Fibroblast of lung (primary cell): ENCODE results near the gene SCGB2A2. TPM values are rescaled to one million over a fixed set of nuclear protein-coding genes. Genes with fewer than 3 reads are reported as not detected.

Experiments used
- DNase-seq, 2 donors: peaks; one replicate each; pipeline versions ENCODE4 v3.0.0 to v3.0.0-alpha.2; 2010; ENCODE audit warnings: low read depth in 2 of 2
- H2AFZ ChIP-seq: 2 replicates; pipeline ENCODE4 v1.5.1; 2012; ENCODE audit warnings: low read length, control low read depth, inconsistent platforms
- H3K27ac ChIP-seq: 2 replicates; pipeline ENCODE4 v1.5.1; 2011; ENCODE audit warnings: low read length, control low read depth; ENCODE audit not compliant: insufficient read depth
- H3K27me3 ChIP-seq: 2 replicates; pipeline ENCODE4 v1.5.1; 2011; ENCODE audit warnings: mild to moderate bottlenecking, low read length; ENCODE audit not compliant: control insufficient read depth, insufficient read depth
- H3K36me3 ChIP-seq: 2 replicates; pipeline ENCODE4 v1.5.1; 2011; ENCODE audit warnings: low read length; ENCODE audit not compliant: control insufficient read depth, insufficient read depth
- H3K4me1 ChIP-seq: 2 replicates; pipeline ENCODE4 v1.5.1; 2011; ENCODE audit warnings: low read length; ENCODE audit not compliant: control insufficient read depth, insufficient read depth; ENCODE audit errors: extremely low read depth
- H3K4me2 ChIP-seq: 2 replicates; pipeline ENCODE4 v1.5.1; 2011; ENCODE audit warnings: low read length, control low read depth; ENCODE audit not compliant: insufficient read depth; ENCODE audit errors: extremely low read depth
- H3K4me3 ChIP-seq, 4 experiments: fragments of 200-600 bp in 1 of 4; sonication (generic) in 1 of 4; replicated peaks in 1 of 4; 2 replicates each; pipeline ENCODE4 v1.5.1; 2011 to 2016; ENCODE audit warnings: low read length in 4 of 4, low read depth in 3 of 4, mild to moderate bottlenecking in 3 of 4, control low read depth in 2 of 4, inconsistent platforms in 1 of 4, mixed read lengths in 1 of 4; ENCODE audit not compliant: insufficient read depth in 1 of 4; ENCODE audit errors: control extremely low read depth in 1 of 4
- H3K79me2 ChIP-seq: 2 replicates; pipeline ENCODE4 v1.5.1; 2012; ENCODE audit warnings: mild to moderate bottlenecking, low read length, inconsistent platforms; ENCODE audit not compliant: control insufficient read depth, insufficient read depth
- H3K9ac ChIP-seq: 2 replicates; pipeline ENCODE4 v1.5.1; 2011; ENCODE audit warnings: mild to moderate bottlenecking, low read length, control low read depth; ENCODE audit not compliant: insufficient read depth
- H3K9me3 ChIP-seq: 2 replicates; pipeline ENCODE4 v1.5.1; 2012; ENCODE audit warnings: low read depth, low read length; ENCODE audit not compliant: control insufficient read depth, insufficient read depth
- H4K20me1 ChIP-seq: 2 replicates; pipeline ENCODE4 v1.5.1; 2011; ENCODE audit warnings: low read length; ENCODE audit not compliant: control insufficient read depth, insufficient read depth; ENCODE audit errors: extremely low read depth
- EZH2 ChIP-seq: IDR thresholded peaks from 2 replicates; pipeline ENCODE4 v1.5.1; 2012; ENCODE audit warnings: low read length, control low read depth, mild to moderate bottlenecking; ENCODE audit errors: missing control alignments
- polyA plus RNA-seq, 2 donors: library from polyadenylated mRNA; depleted of rRNA in 1 of 2; stranded (reverse) in 1 of 2; unstranded in 1 of 2; fragments of >200 nt; gene quantifications; 2 replicates each; pipeline ENCODE4 v1.2.1, GENCODE V29; 2011 to 2012; ENCODE audit warnings: missing spikeins in 1 of 2
- total RNA-seq: library from RNA; depleted of rRNA; stranded (reverse); fragments of >200 nt; gene quantifications from 2 replicates; pipeline ENCODE4 v1.2.1, GENCODE V29; 2014
- TF ChIP-seq, protein P1 (sequence below), 2 donors: IDR thresholded peaks in 1 of 2; conservative IDR thresholded peaks in 1 of 2; 1 replicate in 1 of 2; 2 replicates in 1 of 2; pipeline ENCODE4 v1.5.1; 2011 to 2012; ENCODE audit warnings: low read length in 2 of 2, control low read depth in 1 of 2, inconsistent platforms in 1 of 2, low read depth in 1 of 2, mild to moderate bottlenecking in 1 of 2

The SCGB2A2 gene
- total and polyA plus RNA-seq, 2 donors (not counting 1 experiment from before 2014, with no cell fraction given), result not detected

- no peaks in the 10 kb centered on the region for H3K27me3 ChIP-seq
- no peak overlapping the region for H2AFZ ChIP-seq
- H3K27ac ChIP-seq, result no peak overlapping the region
- H3K36me3 ChIP-seq, result no peaks in the 10 kb centered on the region
- H3K9ac ChIP-seq, result no peak overlapping the region
- H3K4me1 ChIP-seq, result no peaks in the 10 kb centered on the region
- H4K20me1 ChIP-seq, result no peaks in the 10 kb centered on the region
- H3K4me2 ChIP-seq, result no peak overlapping the region
- H3K9me3 ChIP-seq, result no peaks in the 10 kb centered on the region
- peak; percentile 14 to 22 for DNase-seq
- H3K4me3 ChIP-seq, result no peak overlapping the region
- TF ChIP-seq, protein P1, sequence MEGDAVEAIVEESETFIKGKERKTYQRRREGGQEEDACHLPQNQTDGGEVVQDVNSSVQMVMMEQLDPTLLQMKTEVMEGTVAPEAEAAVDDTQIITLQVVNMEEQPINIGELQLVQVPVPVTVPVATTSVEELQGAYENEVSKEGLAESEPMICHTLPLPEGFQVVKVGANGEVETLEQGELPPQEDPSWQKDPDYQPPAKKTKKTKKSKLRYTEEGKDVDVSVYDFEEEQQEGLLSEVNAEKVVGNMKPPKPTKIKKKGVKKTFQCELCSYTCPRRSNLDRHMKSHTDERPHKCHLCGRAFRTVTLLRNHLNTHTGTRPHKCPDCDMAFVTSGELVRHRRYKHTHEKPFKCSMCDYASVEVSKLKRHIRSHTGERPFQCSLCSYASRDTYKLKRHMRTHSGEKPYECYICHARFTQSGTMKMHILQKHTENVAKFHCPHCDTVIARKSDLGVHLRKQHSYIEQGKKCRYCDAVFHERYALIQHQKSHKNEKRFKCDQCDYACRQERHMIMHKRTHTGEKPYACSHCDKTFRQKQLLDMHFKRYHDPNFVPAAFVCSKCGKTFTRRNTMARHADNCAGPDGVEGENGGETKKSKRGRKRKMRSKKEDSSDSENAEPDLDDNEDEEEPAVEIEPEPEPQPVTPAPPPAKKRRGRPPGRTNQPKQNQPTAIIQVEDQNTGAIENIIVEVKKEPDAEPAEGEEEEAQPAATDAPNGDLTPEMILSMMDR (conservative IDR thresholded peaks at IDR 0.05 in 1 of 2, IDR thresholded peaks at IDR 0.05 in 1 of 2; ENCODE audit: low read depth in 1 of 2, low read length in 2 of 2), result peak in 1 of 2 donors; percentile 18
- no peak for TF ChIP-seq EZH2
- no peaks in the 10 kb centered on the region for H3K79me2 ChIP-seq
Observed at GRCh38 chr11:62245271-62245753, 24.6 kb upstream of the SCGB2A2 start.

GRCh38 chr11:62251698-62252097 is 18.3 kb upstream of the SCGB2A2 start:
- no peaks in the 10 kb centered on the region for H3K27me3 ChIP-seq
- TF ChIP-seq, protein P1 (conservative IDR thresholded peaks at IDR 0.05 in 1 of 2, IDR thresholded peaks at IDR 0.05 in 1 of 2; ENCODE audit: low read depth in 1 of 2, low read length in 2 of 2), result no peak
- no peak for TF ChIP-seq EZH2
- H2AFZ ChIP-seq, result no peak overlapping the region
- H3K4me2 ChIP-seq, result no peak overlapping the region
- no peak overlapping the region for H3K27ac ChIP-seq
- H3K79me2 ChIP-seq, result no peaks in the 10 kb centered on the region
- no peak overlapping the region for H3K4me3 ChIP-seq
- H3K9me3 ChIP-seq, result no peaks in the 10 kb centered on the region
- no peaks in the 10 kb centered on the region for H4K20me1 ChIP-seq
- no peak overlapping the region for H3K9ac ChIP-seq
- no peak for DNase-seq
- no peaks in the 10 kb centered on the region for H3K36me3 ChIP-seq
- H3K4me1 ChIP-seq, result no peaks in the 10 kb centered on the region

DNA sequence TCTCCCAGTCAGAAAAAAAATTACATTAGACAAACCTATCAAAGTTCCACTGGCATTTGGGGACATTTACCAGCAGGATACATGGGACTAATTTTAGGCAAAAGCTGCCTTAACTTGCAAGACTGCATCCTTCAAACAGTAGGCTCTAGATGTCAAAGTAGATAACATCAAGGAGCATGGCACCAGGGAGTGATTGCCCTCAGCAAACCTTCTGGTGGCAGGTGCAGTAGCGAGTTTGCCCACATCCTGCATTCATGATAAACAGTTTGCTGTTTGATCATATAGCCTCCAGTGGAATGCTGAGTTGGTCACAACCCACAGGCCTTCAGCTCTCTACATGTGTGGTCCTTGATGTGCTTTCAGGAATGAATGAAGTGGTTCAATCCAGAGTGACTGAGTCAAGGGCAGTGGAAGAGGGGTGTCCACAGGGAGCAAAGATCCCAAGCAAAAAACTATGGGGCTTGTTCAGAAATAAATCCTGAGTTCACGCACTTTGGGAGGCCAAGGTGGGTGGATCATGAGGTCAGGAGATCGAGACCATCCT is 15.9 kb upstream of the SCGB2A2 start:
- Histone ChIP-seq H3K79me2 (no peaks in the 10 kb centered on the region), H3K27me3 (no peaks in the 10 kb centered on the region), H3K9ac (no peak overlapping the region), H3K4me2 (no peak overlapping the region), H2AFZ (no peak overlapping the region), H3K27ac (no peak overlapping the region), H3K36me3 (no peaks in the 10 kb centered on the region), H3K4me1 (no peaks in the 10 kb centered on the region), H3K9me3 (no peaks in the 10 kb centered on the region), H3K4me3 (no peak overlapping the region), H4K20me1 (no peaks in the 10 kb centered on the region)
- no peak for DNase-seq
- TF ChIP-seq, protein P1 (conservative IDR thresholded peaks at IDR 0.05 in 1 of 2, IDR thresholded peaks at IDR 0.05 in 1 of 2; ENCODE audit: low read depth in 1 of 2, low read length in 2 of 2), result no peak
- no peak for TF ChIP-seq EZH2
